Hematopoietic multipotent progenitor cell treated with erythropoietin and hydrocortisone succinate and interleukin-3 and kit ligand, for 15 days (in vitro differentiated cells): ENCODE results near the gene HNRNPL.
"Not testable (repeated sequence)": the region's sequence is repeated elsewhere in the genome, so short reads cannot be mapped to it uniquely, and the experiment has no call there.

ENCODE experiments used
- DNase-seq: peaks from one replicate; pipeline ENCODE4 v3.0.0-alpha.2; 2015; ENCODE audit warnings: low spot score

Gene HNRNPL

GRCh38 chr19:38849860-38850435 lies at the start of gene HNRNPL:
Gene HNRNPL (minus strand): TSS chr19:38849986. CDS start chr19:38849966, 20 bp downstream.
- DNase-seq = peak; percentile 100

DNA sequence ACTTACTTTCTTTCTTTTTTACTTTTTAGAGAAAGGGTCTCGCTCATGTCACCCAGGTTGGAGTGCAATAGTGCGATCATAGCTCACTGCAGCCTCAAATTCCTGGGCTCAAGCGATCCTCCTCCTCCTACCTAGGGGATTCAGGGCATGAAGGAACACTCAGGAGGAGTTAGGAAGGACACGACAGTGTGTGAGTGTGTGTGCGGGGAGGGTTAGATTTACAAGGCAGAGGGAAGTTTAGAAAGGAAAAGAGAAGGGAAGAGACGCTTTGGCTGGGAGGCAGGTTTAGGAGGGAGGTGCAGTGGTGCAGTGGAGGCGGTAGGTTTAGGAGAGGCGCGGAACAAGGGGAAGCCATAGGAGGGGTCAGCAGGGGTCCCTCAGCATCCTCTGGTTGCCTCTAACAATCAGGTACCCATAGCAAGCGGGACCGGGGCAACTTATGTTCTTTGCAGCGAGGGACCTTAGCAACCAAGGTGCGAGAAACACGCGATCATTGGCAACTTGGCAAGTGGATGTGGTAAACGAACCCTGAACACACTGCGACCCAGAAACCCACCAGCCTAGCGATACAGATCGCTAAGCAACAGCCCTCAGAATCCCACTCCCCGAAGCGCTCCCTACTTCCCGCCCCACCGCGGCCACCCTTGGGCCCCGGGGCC lies 49.1 kb upstream of the HNRNPL start:
- no peak for DNase-seq

- DNase-seq = no peak
Observed at GRCh38 chr19:38894968-38895367, 45.2 kb upstream of the HNRNPL start.

DNA sequence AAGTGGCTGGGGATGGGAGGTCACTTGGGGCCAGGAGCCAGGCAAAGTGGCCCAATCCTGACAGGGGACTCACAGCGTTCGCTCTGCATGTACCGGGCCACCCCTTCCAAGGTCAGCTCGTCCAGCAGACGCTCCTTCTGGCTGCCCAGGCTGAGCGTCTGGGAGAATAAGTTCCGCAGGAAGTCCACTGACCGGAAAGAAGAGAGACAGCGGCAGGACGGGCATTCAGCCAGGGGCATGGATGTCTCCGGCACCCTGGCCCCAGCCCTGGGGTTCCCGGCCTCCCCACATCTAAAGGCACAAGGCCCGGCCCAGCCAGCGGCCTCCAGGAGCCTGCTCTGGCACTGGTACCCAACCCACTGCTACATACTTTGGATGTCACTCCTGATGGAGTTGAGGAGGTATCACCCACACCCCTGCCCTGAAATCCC lies 43.6 kb upstream of the HNRNPL start:
- no peak for DNase-seq

GRCh38 chr19:38892841-38893240 lies 43.1 kb upstream of the HNRNPL start:
- DNase-seq = no peak

GRCh38 chr19:38891771-38892170 lies 42.0 kb upstream of the HNRNPL start:
- DNase-seq = no peak

DNA sequence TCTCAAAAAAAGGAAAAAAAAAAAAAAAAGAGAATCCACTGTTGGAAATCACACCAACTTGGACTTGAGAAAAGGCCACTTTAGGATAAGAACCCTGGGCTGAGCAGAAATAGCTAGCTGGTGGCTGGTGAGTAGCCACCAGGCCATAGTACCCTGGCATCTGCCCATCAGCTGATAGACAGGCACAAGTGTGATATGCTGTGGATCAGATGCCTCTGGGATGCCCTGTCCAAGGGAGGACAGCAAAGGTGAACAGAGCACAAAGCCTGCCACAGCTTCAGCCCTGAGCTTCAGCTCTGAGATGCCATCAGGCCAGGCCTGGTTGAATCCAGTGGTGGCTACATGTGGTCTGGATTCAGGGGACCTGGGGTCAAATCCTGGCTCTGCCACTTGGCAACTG lies 40.9 kb upstream of the HNRNPL start:
- no peak for DNase-seq

GRCh38 chr19:38889803-38890202 lies 40.0 kb upstream of the HNRNPL start:
- DNase-seq = no peak

GRCh38 chr19:38888876-38889275 lies 39.1 kb upstream of the HNRNPL start:
- DNase-seq = no peak

GRCh38 chr19:38884691-38885090 lies 34.9 kb upstream of the HNRNPL start:
- not testable (repeated sequence) for DNase-seq

- no peak for DNase-seq
Observed at GRCh38 chr19:38883286-38883685, 33.5 kb upstream of the HNRNPL start.

DNA sequence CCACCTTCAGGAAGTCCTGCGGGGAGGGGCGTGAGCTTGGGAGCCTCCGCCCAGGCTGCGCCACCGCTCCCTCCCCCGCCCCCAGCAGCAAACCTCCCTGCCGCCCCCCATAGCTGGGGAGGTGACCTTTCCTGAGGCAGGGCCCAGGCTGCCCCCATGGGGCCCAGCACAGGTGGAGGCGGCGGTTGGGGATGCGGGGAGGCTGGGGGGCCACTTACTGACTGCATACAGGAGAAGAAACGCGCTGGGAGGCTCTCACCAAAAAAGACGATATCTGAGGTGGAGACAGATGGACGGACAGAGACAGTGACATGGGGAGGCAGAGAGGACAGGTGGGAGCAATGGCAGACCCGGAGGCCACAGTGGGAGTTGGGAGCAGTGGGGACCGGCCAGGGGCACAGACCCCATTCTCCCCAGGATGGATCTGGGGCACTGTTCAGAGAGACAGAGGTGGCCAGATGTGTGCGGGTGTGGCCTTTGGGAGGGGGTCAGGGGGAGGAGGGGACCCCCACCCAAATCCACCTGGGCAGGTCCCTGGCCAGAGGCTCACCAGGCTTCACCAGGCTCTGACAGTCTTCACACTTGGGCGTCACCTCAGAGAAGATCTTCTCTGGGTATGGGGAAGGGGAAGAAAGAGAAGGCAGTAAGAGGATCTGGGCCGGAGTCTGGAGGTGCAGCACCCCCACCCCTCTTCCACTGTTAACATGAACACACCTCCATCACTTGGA lies 31.3 kb upstream of the HNRNPL start:
- no peak for DNase-seq

GRCh38 chr19:38880076-38880881 lies 30.5 kb upstream of the HNRNPL start:
- DNase-seq = no peak

- no peak for DNase-seq
Observed at GRCh38 chr19:38879400-38879751, 29.6 kb upstream of the HNRNPL start.

- DNase-seq = no peak
Observed at GRCh38 chr19:38878575-38879399, 29.0 kb upstream of the HNRNPL start.

GRCh38 chr19:38877781-38878574 lies 28.2 kb upstream of the HNRNPL start, which contains the start of gene RINL:
Gene RINL (minus strand): TSS chr19:38878275. CDS start chr19:38876742, 1,533 bp downstream.
- no peak for DNase-seq

GRCh38 chr19:38875656-38876395 lies 26.0 kb upstream of the HNRNPL start:
- DNase-seq = no peak

GRCh38 chr19:38873400-38873799 lies 23.6 kb upstream of the HNRNPL start:
- DNase-seq = not testable (repeated sequence)

GRCh38 chr19:38870612-38871011 lies 20.8 kb upstream of the HNRNPL start:
- DNase-seq = no peak
